ENCODE data around the gene RBBP7.

DNA sequence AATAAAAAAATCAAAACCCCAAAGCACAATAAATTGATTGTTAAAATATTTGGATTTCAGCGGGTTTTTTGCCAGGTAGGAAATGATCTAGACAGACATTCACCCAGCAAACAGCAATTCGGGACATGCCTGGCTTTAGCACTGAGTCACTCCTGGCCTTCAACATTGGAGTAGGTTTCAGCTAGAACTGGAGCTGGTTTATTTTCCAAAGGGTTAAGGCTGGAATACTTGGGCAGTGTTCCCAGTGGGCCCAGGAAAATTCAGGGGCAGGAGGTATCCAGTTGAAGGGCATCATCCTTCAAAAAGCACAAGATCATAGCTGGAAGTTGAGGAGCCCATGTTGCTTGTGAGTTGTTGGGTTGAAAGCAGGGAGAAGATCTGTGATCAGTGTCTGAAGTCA, 42.9 kb downstream of the RBBP7 start:
- TF ChIP-seq GTF2F1 (IDR thresholded peaks at IDR 0.05; ENCODE audit: borderline replicate concordance, low read depth, low read length) (no peak), TAF1 (IDR thresholded peaks at IDR 0.05; ENCODE audit: low read depth, low read length) (no peak), POLR2A (IDR thresholded peaks at IDR 0.05; ENCODE audit: control extremely low read depth in 1 of 2, low read depth in 2 of 2, low read length in 2 of 2) (no peak), CTCF (IDR thresholded peaks at IDR 0.05; ENCODE audit: control extremely low read depth in 1 of 3, insufficient read depth in 1 of 3, low read depth in 1 of 3, low read length in 3 of 3) (no peak), MAX (IDR thresholded peaks at IDR 0.05) (no peak)

All from H1 (cell line).